ENCODE results near the gene GLRX.

The GLRX gene

DNA sequence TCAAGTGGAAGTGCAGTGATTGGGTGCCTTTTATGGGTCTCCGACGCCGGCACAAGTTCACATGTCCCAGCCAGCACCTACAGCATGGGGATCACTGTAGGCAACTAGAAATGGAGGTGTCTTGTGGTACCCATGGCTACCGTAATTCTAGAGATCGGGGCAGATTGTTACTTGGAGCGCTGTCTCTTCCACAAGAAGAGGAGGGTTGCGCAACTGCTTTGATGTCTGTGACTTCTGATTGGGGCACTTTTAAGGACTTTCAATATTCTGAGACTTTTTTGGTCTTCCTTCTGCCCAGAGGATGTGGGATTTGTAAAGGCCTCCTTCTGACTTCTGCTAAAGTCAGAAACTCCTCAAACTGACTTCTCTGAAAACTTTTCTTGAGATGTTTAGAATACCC is 41.9 kb downstream of the GLRX start:
- no peak for DNase-seq (ENCODE audit: low spot score)

GRCh38 chr5:95779611-95780010 is 42.9 kb downstream of the GLRX start:
- no peak for DNase-seq (ENCODE audit: low spot score)

GRCh38 chr5:95778713-95779436 is 43.7 kb downstream of the GLRX start:
- no peak for DNase-seq (ENCODE audit: low spot score)

- no peak for DNase-seq (ENCODE audit: low spot score)
These were observed 45.1 kb downstream of the GLRX start for GRCh38 chr5:95777441-95777840.

- DNase-seq (ENCODE audit: low spot score): no peak
These were observed 49.0 kb downstream of the GLRX start for GRCh38 chr5:95773335-95774059.

DNA sequence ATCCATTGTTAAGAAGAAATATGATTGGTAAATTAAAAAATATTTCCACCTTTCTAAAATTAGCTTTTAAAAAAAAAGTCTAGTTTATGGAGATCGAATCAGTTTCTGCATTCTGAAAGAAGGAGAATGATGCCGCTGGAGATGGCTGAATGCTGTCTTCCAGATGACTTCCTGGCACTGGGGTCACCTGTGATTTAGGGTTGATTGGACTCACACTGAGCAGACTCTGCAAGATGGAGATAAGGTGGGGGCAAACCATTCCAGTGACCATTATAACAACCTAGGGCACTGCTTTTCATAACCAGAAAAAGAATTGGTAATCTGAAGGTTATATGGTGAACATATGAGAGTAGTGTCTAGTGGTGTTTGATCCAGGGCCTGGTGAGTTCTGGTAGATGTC is 50.6 kb downstream of the GLRX start:
- no peak for DNase-seq (ENCODE audit: low spot score)

GRCh38 chr5:95770830-95771708 is 51.5 kb downstream of the GLRX start:
- no peak for DNase-seq (ENCODE audit: low spot score)

- no peak for DNase-seq (ENCODE audit: low spot score)
These were observed 53.8 kb downstream of the GLRX start for GRCh38 chr5:95768731-95769130.

- no peak for DNase-seq (ENCODE audit: low spot score)
These were observed 58.6 kb downstream of the GLRX start for GRCh38 chr5:95763941-95764340.

Measured in kidney capillary endothelial cell (primary cell).